Liver (tissue), 9 donors: ENCODE results near the gene CTTNBP2. TPM values are rescaled to one million over a fixed set of nuclear protein-coding genes. Genes with fewer than 3 reads are reported as not detected.

Experiments
- DNase-seq: peaks from one replicate; pipeline ENCODE4 v3.0.0-alpha.2; 2017; ENCODE audit warnings: low spot score
- H3K27ac ChIP-seq, 2 donors: one replicate each; pipeline ENCODE4 v1.7.0; 2013; ENCODE audit warnings: inconsistent platforms in 2 of 2, low read length in 2 of 2, control low read depth in 1 of 2, low read depth in 1 of 2, mild to moderate bottlenecking in 1 of 2
- H3K27me3 ChIP-seq, 4 donors: one replicate each; pipeline versions ENCODE4 v1.6.1 to v1.7.0; 2013; ENCODE audit warnings: low read length in 3 of 4, inconsistent platforms in 1 of 4, mild to moderate bottlenecking in 1 of 4, moderate library complexity in 1 of 4; ENCODE audit not compliant: control insufficient read depth in 4 of 4, insufficient read depth in 4 of 4
- H3K36me3 ChIP-seq, 4 donors: one replicate each; pipeline versions ENCODE4 v1.6.1 to v1.7.0; 2013; ENCODE audit warnings: low read length in 3 of 4, mild to moderate bottlenecking in 3 of 4, low read depth in 1 of 4, moderate library complexity in 1 of 4; ENCODE audit not compliant: control insufficient read depth in 4 of 4, insufficient read depth in 3 of 4
- H3K4me1 ChIP-seq, 4 donors: one replicate each; pipeline versions ENCODE4 v1.6.1 to v1.7.0; 2013; ENCODE audit warnings: low read length in 3 of 4, mild to moderate bottlenecking in 3 of 4, moderate library complexity in 1 of 4; ENCODE audit not compliant: control insufficient read depth in 4 of 4, insufficient read depth in 4 of 4
- H3K4me3 ChIP-seq, 3 donors: one replicate each; pipeline versions ENCODE4 v1.6.1 to v1.7.0; 2013; ENCODE audit warnings: low read length in 3 of 3, control low read depth in 1 of 3, low read depth in 1 of 3, mild to moderate bottlenecking in 1 of 3
- H3K9ac ChIP-seq, 2 donors: one replicate each; pipeline ENCODE4 v1.7.0; 2013; ENCODE audit warnings: low read length in 2 of 2, mild to moderate bottlenecking in 2 of 2, moderate library complexity in 2 of 2, control low read depth in 1 of 2, low read depth in 1 of 2
- H3K9me3 ChIP-seq, 4 donors: one replicate each; pipeline versions ENCODE4 v1.6.1 to v1.7.0; 2013; ENCODE audit warnings: low read length in 3 of 4; ENCODE audit not compliant: control insufficient read depth in 4 of 4
- EGR1 ChIP-seq, 2 donors: IDR thresholded peaks; 2 replicates each; pipeline ENCODE4 v1.6.1; 2016 to 2018; ENCODE audit warnings: antibody characterized with exemption in 2 of 2, low read depth in 2 of 2
- FOXA1 ChIP-seq: IDR thresholded peaks from 2 replicates; pipeline ENCODE4 v1.6.1; 2016; ENCODE audit warnings: antibody characterized with exemption
- FOXA2 ChIP-seq: IDR thresholded peaks from 2 replicates; pipeline ENCODE4 v1.6.1; 2016; ENCODE audit warnings: antibody characterized with exemption
- GABPA ChIP-seq, 2 donors: IDR thresholded peaks in 1 of 2; conservative IDR thresholded peaks in 1 of 2; 2 replicates each; pipeline ENCODE4 v1.6.1; 2016; ENCODE audit warnings: antibody characterized with exemption in 2 of 2, mild to moderate bottlenecking in 1 of 2, moderate library complexity in 1 of 2
- HNF4A ChIP-seq, 2 donors: conservative IDR thresholded peaks; 2 replicates each; pipeline ENCODE4 v1.6.1; 2016; ENCODE audit warnings: antibody characterized with exemption in 2 of 2, mild to moderate bottlenecking in 2 of 2
- HNF4G ChIP-seq: IDR thresholded peaks from 2 replicates; pipeline ENCODE4 v1.6.1; 2016; ENCODE audit warnings: antibody characterized with exemption
- JUND ChIP-seq, 2 donors: IDR thresholded peaks; 2 replicates each; pipeline ENCODE4 v1.6.1; 2016; ENCODE audit warnings: antibody characterized with exemption in 2 of 2
- MAX ChIP-seq: IDR thresholded peaks from 2 replicates; pipeline ENCODE4 v1.6.1; 2016; ENCODE audit warnings: antibody characterized with exemption
- NR2F2 ChIP-seq: IDR thresholded peaks from 2 replicates; pipeline ENCODE4 v1.6.1; 2016; ENCODE audit warnings: antibody characterized with exemption
- RAD21 ChIP-seq, 2 donors: IDR thresholded peaks; 2 replicates each; pipeline ENCODE4 v1.6.1; 2016; ENCODE audit warnings: antibody characterized with exemption in 2 of 2, mild to moderate bottlenecking in 2 of 2
- REST ChIP-seq: IDR thresholded peaks from 2 replicates; pipeline ENCODE4 v1.6.1; 2016; ENCODE audit warnings: antibody characterized with exemption, mild to moderate bottlenecking
- RXRA ChIP-seq, 2 donors: IDR thresholded peaks; 2 replicates each; pipeline ENCODE4 v1.6.1; 2017 to 2018; ENCODE audit warnings: antibody characterized with exemption in 2 of 2, mild to moderate bottlenecking in 1 of 2
- SP1 ChIP-seq: IDR thresholded peaks from 2 replicates; pipeline ENCODE4 v1.6.1; 2018; ENCODE audit warnings: antibody characterized with exemption, mild to moderate bottlenecking
- TAF1 ChIP-seq: conservative IDR thresholded peaks from 2 replicates; pipeline ENCODE4 v1.6.1; 2016; ENCODE audit warnings: antibody characterized with exemption, mild to moderate bottlenecking
- YY1 ChIP-seq: IDR thresholded peaks from 2 replicates; pipeline ENCODE4 v1.6.1; 2016; ENCODE audit warnings: antibody characterized with exemption, mild to moderate bottlenecking
- ZBTB33 ChIP-seq: IDR thresholded peaks from 2 replicates; pipeline ENCODE4 v1.6.1; 2016; ENCODE audit warnings: antibody characterized with exemption
- WGBS: extraction: QIAGEN DNeasy Blood & Tissue Kit; methylation state at CpG from one replicate; pipeline ENCODE4 v1.1.7; 2013; 5-methylcytosine and 5-hydroxymethylcytosine counted together
- polyA plus RNA-seq, 2 donors: library from polyadenylated mRNA; stranded (reverse) in 1 of 2; unstranded in 1 of 2; fragments of 200-250 nt in 1 of 2; fragments of >200 nt in 1 of 2; fragmentation: Nextera tagmentation in 1 of 2; extraction: Ambion mirVana in 1 of 2; gene quantifications; one replicate each; pipeline versions ENCODE4 v1.2.1 to v1.2.3, GENCODE V29; 2013 to 2015
- total RNA-seq, 2 donors: library from RNA; depleted of rRNA; stranded (reverse); fragments of >200 nt; gene quantifications; one replicate each; pipeline ENCODE4 v1.2.3, GENCODE V29; 2014
- TF ChIP-seq, protein P1 (sequence below): IDR thresholded peaks from 2 replicates; pipeline ENCODE4 v1.6.1; 2016; ENCODE audit warnings: antibody characterized with exemption
- TF ChIP-seq, protein P2 (sequence below): fragments of 150-350 bp; IDR thresholded peaks from 2 replicates; pipeline ENCODE4 v1.5.1; 2017; ENCODE audit warnings: improper control_type of control experiment, low read depth, low read length; ENCODE audit not compliant: missing input control
- donor health status: healthy.
- donor health status: healthy.
- donor health status: healthy.
- donor health status: healthy.
- donor health status: healthy.

Gene CTTNBP2
- total and polyA plus RNA-seq, 4 donors = 1.2 to 1.7 (median 1.5) TPM

- DNase-seq = no peak
- Histone ChIP-seq H3K27me3 (no peaks in the 10 kb centered on the region), H3K4me3 (no peak overlapping the region), H3K36me3 (no peaks in the 10 kb centered on the region), H3K9ac (no peak overlapping the region), H3K4me1 (no peaks in the 10 kb centered on the region), H3K27ac (no peak overlapping the region), H3K9me3 (peaks cover 0 to 6% (median 3%) of the 10 kb centered on the region in 4 donors)
- 87% methylated on average over 3 of the region's 3 CpGs for WGBS
- TF ChIP-seq RAD21 (IDR thresholded peaks at IDR 0.05) = no peak
- TF ChIP-seq RXRA (IDR thresholded peaks at IDR 0.05) = no peak
- no peak for TF ChIP-seq GABPA (IDR thresholded peaks at IDR 0.05 in 1 of 2, conservative IDR thresholded peaks at IDR 0.05 in 1 of 2)
- no peak for TF ChIP-seq HNF4G
- no peak for TF ChIP-seq NR2F2
- TF ChIP-seq, protein P1, sequence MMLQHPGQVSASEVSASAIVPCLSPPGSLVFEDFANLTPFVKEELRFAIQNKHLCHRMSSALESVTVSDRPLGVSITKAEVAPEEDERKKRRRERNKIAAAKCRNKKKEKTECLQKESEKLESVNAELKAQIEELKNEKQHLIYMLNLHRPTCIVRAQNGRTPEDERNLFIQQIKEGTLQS = no peak
- no peak for TF ChIP-seq EGR1 (IDR thresholded peaks at IDR 0.05; ENCODE audit: low read depth in 2 of 2)
- no peak for TF ChIP-seq MAX
- TF ChIP-seq, protein P2, sequence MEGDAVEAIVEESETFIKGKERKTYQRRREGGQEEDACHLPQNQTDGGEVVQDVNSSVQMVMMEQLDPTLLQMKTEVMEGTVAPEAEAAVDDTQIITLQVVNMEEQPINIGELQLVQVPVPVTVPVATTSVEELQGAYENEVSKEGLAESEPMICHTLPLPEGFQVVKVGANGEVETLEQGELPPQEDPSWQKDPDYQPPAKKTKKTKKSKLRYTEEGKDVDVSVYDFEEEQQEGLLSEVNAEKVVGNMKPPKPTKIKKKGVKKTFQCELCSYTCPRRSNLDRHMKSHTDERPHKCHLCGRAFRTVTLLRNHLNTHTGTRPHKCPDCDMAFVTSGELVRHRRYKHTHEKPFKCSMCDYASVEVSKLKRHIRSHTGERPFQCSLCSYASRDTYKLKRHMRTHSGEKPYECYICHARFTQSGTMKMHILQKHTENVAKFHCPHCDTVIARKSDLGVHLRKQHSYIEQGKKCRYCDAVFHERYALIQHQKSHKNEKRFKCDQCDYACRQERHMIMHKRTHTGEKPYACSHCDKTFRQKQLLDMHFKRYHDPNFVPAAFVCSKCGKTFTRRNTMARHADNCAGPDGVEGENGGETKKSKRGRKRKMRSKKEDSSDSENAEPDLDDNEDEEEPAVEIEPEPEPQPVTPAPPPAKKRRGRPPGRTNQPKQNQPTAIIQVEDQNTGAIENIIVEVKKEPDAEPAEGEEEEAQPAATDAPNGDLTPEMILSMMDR = no peak
- no peak for TF ChIP-seq TAF1
- TF ChIP-seq HNF4A (conservative IDR thresholded peaks at IDR 0.05) = no peak
- TF ChIP-seq FOXA2 = no peak
- TF ChIP-seq REST = no peak
- no peak for TF ChIP-seq FOXA1
- TF ChIP-seq SP1 = no peak
- TF ChIP-seq ZBTB33 = no peak
- TF ChIP-seq JUND (IDR thresholded peaks at IDR 0.05) = no peak
- TF ChIP-seq YY1 = no peak
These were observed 22.0 kb upstream of the CTTNBP2 start for GRCh38 chr7:117895276-117895675.
